GM18909 (cell line): ENCODE data around the gene KIF3C.
"Not testable (repeated sequence)": the region's sequence is repeated elsewhere in the genome, so short reads cannot be mapped to it uniquely, and the experiment has no call there.

ENCODE experiments used
- ATAC-seq: cut with Tn5 transposase; IDR thresholded peaks from one replicate; pipeline ENCODE4 v1.9.1; 2021; ENCODE audit warnings: mild to moderate bottlenecking; ENCODE audit not compliant: unreplicated experiment, poor library complexity

Gene KIF3C

GRCh38 chr2:25920786-25921415 is 61.4 kb downstream of the KIF3C start:
- no peak for ATAC-seq

- no peak for ATAC-seq
These were observed 62.0 kb downstream of the KIF3C start for GRCh38 chr2:25920336-25920735.

- ATAC-seq: no peak
These were observed 64.5 kb downstream of the KIF3C start for GRCh38 chr2:25917832-25918231.

- not testable (repeated sequence) for ATAC-seq
These were observed 64.9 kb downstream of the KIF3C start for GRCh38 chr2:25917411-25917810.

- not testable (repeated sequence) for ATAC-seq
These were observed 66.1 kb downstream of the KIF3C start for GRCh38 chr2:25915944-25916772.

- not testable (repeated sequence) for ATAC-seq
These were observed 66.9 kb downstream of the KIF3C start for GRCh38 chr2:25915411-25915810.

GRCh38 chr2:25913696-25913973 is 68.7 kb downstream of the KIF3C start:
- ATAC-seq: not testable (repeated sequence)

GRCh38 chr2:25912851-25913695 is 69.2 kb downstream of the KIF3C start:
- no peak for ATAC-seq

GRCh38 chr2:25909574-25909973 is 72.7 kb downstream of the KIF3C start:
- not testable (repeated sequence) for ATAC-seq

GRCh38 chr2:25905126-25905525 is 77.2 kb downstream of the KIF3C start:
- ATAC-seq: no peak

GRCh38 chr2:25903216-25903776 is 79.0 kb downstream of the KIF3C start:
- ATAC-seq: no peak

- no peak for ATAC-seq
These were observed 82.8 kb downstream of the KIF3C start for GRCh38 chr2:25899404-25899970.

GRCh38 chr2:25897506-25897905 is 84.8 kb downstream of the KIF3C start:
- ATAC-seq: no peak

GRCh38 chr2:25896308-25896707 is 86.0 kb downstream of the KIF3C start:
- not testable (repeated sequence) for ATAC-seq

- no peak for ATAC-seq
These were observed 86.7 kb downstream of the KIF3C start for GRCh38 chr2:25895610-25896009.

GRCh38 chr2:25895018-25895417 is 87.3 kb downstream of the KIF3C start:
- no peak for ATAC-seq

- no peak for ATAC-seq
These were observed 88.0 kb downstream of the KIF3C start for GRCh38 chr2:25894135-25894830.

- no peak for ATAC-seq
These were observed 90.6 kb downstream of the KIF3C start for GRCh38 chr2:25891672-25892071.

- no peak for ATAC-seq
These were observed 94.6 kb downstream of the KIF3C start for GRCh38 chr2:25887624-25888242.
